ENCODE results near the gene CLTCL1. TPM values are rescaled to one million over a fixed set of nuclear protein-coding genes. Genes with fewer than 3 reads are reported as not detected.
"Not testable (repeated sequence)": the region's sequence is repeated elsewhere in the genome, so short reads cannot be mapped to it uniquely, and the experiment has no call there.

CLTCL1 gene
- total RNA-seq, 2 donors from 2014 or later = 0.66 to 2.3 TPM

DNA sequence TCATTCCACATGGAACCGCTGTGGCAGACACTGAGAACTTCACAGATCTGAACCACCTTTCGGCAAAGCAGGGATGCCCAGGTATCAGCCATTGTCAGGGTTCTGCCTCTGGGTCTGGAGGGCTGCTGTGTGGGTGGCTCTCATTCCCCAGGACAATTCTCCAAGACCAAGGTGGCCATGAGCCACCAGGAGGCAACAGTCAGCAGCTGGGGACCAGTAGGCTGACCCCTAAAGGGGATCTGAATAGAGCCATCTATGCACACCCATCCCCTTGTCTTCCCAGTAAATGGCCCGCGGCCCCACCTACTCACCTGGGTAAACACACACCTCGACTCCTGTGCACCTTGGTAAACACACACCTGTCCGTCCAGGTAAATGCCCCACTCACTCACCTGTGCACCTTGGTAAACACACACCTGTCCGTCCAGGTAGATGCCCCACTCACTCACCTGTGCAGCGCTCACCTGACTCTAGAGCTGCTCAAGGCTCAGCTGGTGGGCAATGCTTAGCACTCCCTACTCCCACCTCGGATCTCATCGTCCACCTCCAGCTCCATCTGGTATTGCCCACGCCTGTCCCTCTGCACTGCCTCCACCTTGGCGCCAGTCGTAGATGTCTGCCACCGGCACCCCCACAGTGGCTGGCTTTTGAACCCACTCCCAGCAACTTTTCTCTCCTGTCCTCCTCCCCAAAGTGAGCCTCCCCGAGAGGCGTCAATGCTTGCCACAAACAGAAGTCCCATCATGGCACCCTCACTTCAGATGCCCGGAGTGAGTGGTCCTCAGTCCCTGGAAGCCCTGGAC lies 123.2 kb downstream of the CLTCL1 start:
- intact Hi-C loops (cut with DNase I) = no loop called here
- H3K9me3 ChIP-seq = no peaks in the 10 kb centered on the region
- peaks cover 0 to 11% of the 10 kb centered on the region in 2 donors for H3K27me3 ChIP-seq

DNA sequence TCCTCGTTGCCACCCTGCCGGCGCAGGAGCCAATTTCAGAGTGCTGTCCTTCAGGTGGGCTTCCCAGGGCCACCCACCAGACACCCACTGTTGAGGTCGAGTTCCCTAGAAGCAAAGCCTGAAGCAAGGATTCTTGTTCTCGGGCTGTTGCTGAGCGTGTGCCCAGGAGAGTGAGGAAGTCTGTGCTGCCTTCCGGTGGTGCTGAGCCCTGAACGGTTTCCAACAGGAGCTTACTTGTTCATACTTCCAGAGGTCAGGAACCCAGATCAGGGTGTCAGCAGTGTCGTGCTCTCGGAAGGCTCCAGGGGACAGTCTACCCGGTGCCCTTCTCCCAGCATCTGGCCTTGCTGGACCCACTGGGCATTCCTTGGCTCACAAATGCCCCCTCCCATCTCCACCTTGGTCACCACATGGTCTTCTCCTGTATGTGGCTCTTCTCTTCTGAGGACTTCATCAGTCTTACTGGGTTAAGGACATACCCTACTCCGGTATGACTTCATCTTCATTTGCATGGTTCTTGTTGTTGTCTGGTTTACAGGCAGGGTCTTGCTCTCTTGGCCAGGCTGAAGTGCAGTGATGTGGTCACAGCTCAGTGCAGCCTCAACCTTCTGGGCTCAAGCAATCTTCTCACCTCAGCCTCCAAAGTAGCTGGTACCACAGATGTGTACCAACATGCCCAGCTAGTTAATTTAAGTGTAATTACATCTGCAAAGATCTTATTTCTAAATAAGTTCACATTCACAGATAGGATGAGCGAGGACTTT lies 124.2 kb downstream of the CLTCL1 start:
- H3K27ac ChIP-seq = no peak overlapping the region
- DNase-seq (no peak), ATAC-seq (no peak)
- H3K27me3 ChIP-seq = peaks cover 0 to 11% of the 10 kb centered on the region in 2 donors
- H3K9me3 ChIP-seq = no peaks in the 10 kb centered on the region
- no peak overlapping the region for H3K4me3 ChIP-seq
- TF ChIP-seq, protein P1, sequence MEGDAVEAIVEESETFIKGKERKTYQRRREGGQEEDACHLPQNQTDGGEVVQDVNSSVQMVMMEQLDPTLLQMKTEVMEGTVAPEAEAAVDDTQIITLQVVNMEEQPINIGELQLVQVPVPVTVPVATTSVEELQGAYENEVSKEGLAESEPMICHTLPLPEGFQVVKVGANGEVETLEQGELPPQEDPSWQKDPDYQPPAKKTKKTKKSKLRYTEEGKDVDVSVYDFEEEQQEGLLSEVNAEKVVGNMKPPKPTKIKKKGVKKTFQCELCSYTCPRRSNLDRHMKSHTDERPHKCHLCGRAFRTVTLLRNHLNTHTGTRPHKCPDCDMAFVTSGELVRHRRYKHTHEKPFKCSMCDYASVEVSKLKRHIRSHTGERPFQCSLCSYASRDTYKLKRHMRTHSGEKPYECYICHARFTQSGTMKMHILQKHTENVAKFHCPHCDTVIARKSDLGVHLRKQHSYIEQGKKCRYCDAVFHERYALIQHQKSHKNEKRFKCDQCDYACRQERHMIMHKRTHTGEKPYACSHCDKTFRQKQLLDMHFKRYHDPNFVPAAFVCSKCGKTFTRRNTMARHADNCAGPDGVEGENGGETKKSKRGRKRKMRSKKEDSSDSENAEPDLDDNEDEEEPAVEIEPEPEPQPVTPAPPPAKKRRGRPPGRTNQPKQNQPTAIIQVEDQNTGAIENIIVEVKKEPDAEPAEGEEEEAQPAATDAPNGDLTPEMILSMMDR (IDR thresholded peaks at IDR 0.05) = no peak
- no peak for TF ChIP-seq POLR2A (IDR thresholded peaks at IDR 0.05)
- no peaks in the 10 kb centered on the region for H3K36me3 ChIP-seq (replicated peaks in 1 of 2; ENCODE audit: insufficient read depth in 1 of 2, low read depth in 2 of 2)
- H3K4me1 ChIP-seq = peaks cover 22% of the 10 kb centered on the region
- WGBS, 2 donors = 54 to 58% methylated on average over 6 to 13 of the region's 13 CpGs
- intact Hi-C loops (cut with DNase I) = no loop called here

More for the DNA sequence above, 123.2 kb downstream of the CLTCL1 start:
- no peak overlapping the region for H3K4me3 ChIP-seq
- WGBS, 2 donors = 26 to 29% methylated on average over 16 to 17 of the region's 17 CpGs
- TF ChIP-seq POLR2A (IDR thresholded peaks at IDR 0.05) = no peak
- ATAC-seq (no peak), DNase-seq (no peak)
- no peaks in the 10 kb centered on the region for H3K36me3 ChIP-seq (replicated peaks in 1 of 2; ENCODE audit: insufficient read depth in 1 of 2, low read depth in 2 of 2)
- peaks cover 32% of the 10 kb centered on the region for H3K4me1 ChIP-seq
- H3K27ac ChIP-seq = no peak overlapping the region

DNA sequence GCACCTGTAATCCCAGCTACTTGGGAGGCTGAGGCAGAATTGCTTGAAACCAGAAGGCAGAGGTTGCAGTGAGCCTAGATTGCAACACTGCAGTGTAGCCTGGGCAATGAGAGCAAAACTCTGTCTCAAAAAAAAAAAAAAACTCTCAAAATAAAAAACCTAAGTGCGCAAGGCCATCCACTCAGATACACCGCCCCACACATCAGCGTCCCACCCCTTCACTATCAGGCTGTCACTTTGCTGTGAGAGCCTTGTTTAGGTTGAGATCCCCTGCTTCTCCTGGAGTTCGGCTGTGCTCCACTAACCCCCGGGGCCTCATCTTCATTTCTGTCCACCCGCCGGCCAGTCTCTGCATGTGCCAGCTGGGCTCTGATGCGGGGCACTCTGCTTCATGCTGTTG lies 125.1 kb downstream of the CLTCL1 start:
- 54 to 66% methylated on average over 8 of the region's 8 CpGs for WGBS, 2 donors
- TF ChIP-seq, protein P1 (IDR thresholded peaks at IDR 0.05) = no peak
- TF ChIP-seq POLR2A (IDR thresholded peaks at IDR 0.05) = no peak
- intact Hi-C loops (cut with DNase I) = no loop called here
- peaks cover 0 to 11% of the 10 kb centered on the region in 2 donors for H3K27me3 ChIP-seq
- peaks cover 19% of the 10 kb centered on the region for H3K4me1 ChIP-seq
- ATAC-seq (no peak), DNase-seq (no peak)
- no peak overlapping the region for H3K4me3 ChIP-seq
- no peak overlapping the region for H3K27ac ChIP-seq
- no peaks in the 10 kb centered on the region for H3K36me3 ChIP-seq (replicated peaks in 1 of 2; ENCODE audit: insufficient read depth in 1 of 2, low read depth in 2 of 2)
- no peaks in the 10 kb centered on the region for H3K9me3 ChIP-seq

DNA sequence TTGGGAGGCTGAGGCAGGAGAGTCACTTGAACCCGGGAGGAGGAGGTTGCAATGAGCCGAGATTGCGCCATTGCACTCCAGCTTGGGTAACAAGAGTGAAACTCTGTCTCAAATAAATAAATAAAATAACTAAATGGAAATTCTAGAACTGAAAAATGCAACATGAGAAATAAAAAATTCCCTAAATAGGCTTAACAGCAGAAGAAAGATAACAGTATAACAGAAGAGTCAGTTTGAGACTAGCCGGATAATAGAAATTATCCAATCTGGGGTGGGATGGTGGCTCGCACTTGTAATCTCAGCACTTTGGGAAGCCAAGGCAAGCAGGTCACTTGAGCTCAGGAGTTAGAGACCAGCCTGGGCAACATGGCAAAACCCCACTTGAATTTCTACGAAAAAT lies 127.1 kb downstream of the CLTCL1 start:
- intact Hi-C loops (cut with DNase I) = no loop called here
- TF ChIP-seq, protein P1 (IDR thresholded peaks at IDR 0.05) = no peak
- TF ChIP-seq POLR2A (IDR thresholded peaks at IDR 0.05) = no peak
- 84 to 88% methylated on average over 6 of the region's 6 CpGs for WGBS, 2 donors

DNA sequence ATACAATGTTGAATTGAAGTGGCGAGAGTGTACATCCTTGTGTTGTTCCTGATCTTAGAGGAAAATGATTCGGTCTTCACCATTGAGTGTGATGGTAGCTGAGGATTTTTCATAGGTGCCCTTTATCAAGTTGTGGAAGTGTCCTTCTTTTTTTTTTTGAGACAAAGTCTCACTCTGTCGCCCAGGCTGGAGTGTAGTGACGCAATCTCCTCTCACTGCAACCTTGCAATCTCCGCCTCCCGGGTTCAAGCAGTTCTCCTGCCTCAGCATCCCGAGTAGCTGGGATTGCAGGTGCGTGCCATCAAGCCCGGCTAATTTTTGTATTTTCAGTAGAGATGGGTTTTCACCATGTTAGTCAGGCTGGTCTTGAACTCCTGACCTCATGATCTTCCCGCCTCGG lies 132.9 kb downstream of the CLTCL1 start:
- WGBS, 2 donors = 72 to 74% methylated on average over 11 of the region's 11 CpGs
- ATAC-seq; intact Hi-C loops (cut with DNase I): not testable (repeated sequence)

More for the DNA sequence above, 127.1 kb downstream of the CLTCL1 start:
- DNase-seq = no peak
- Histone ChIP-seq H3K9me3 (no peaks in the 10 kb centered on the region), H3K27me3 (peaks cover 0 to 11% of the 10 kb centered on the region in 2 donors), H3K4me3 (no peak overlapping the region), H3K27ac (no peak overlapping the region), H3K4me1 (peaks cover 4% of the 10 kb centered on the region), H3K36me3 (replicated peaks in 1 of 2; ENCODE audit: insufficient read depth in 1 of 2, low read depth in 2 of 2) (no peaks in the 10 kb centered on the region)
- ATAC-seq = no peak

DNA sequence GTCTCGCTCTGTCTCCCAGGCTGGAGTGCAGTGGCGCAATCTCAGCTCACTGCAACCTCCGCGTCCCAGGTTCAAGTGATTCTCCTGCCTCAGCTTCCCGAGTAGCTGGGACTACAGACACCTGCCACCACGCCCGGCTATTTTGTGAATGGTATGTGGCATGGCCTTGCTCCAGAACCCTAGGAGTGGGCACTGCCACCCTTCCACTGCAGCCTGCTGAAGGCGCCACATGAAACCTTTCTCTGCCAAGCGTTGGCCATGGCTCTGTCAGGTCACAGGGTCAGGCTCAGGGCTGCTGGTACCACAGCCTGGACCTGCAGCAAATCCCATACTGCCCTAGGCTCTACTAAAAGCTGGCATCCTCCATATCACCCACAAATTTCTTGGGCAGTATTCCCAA lies 135.4 kb downstream of the CLTCL1 start:
- peaks cover 0 to 14% of the 10 kb centered on the region in 2 donors for H3K27me3 ChIP-seq

More for the DNA sequence above, 132.9 kb downstream of the CLTCL1 start:
- H3K36me3 ChIP-seq (replicated peaks in 1 of 2; ENCODE audit: insufficient read depth in 1 of 2, low read depth in 2 of 2); DNase-seq; H3K4me3 ChIP-seq; H3K27ac ChIP-seq; H3K9me3 ChIP-seq; H3K4me1 ChIP-seq; H3K27me3 ChIP-seq: not testable (repeated sequence)

More for the DNA sequence above, 135.4 kb downstream of the CLTCL1 start:
- H3K4me3 ChIP-seq; ATAC-seq; H3K4me1 ChIP-seq; DNase-seq; H3K9me3 ChIP-seq; H3K27ac ChIP-seq; H3K36me3 ChIP-seq (replicated peaks in 1 of 2; ENCODE audit: insufficient read depth in 1 of 2, low read depth in 2 of 2); intact Hi-C loops (cut with DNase I): not testable (repeated sequence)
- whole genome bisulfite sequencing, 2 donors = 77 to 82% methylated on average over 8 to 9 of the region's 9 CpGs
